SJSA1 (cell line): Measurements from ENCODE around the gene OR2Y1. TPM values are rescaled to one million over a fixed set of nuclear protein-coding genes. Genes with fewer than 3 reads are reported as not detected.
"Not testable (repeated sequence)": the region's sequence is repeated elsewhere in the genome, so short reads cannot be mapped to it uniquely, and the experiment has no call there.

Source experiments
- DNase-seq, 2 experiments: peaks; one replicate each; pipeline ENCODE4 v3.0.0-alpha.2; 2015 to 2020; ENCODE audit warnings: low spot score in 2 of 2, low read depth in 1 of 2
- H3K27ac ChIP-seq: fragments of 250-450 bp; sonication (Bioruptor Pico); 2 replicates; pipeline ENCODE4 v1.5.1; 2020; ENCODE audit warnings: mild to moderate bottlenecking, moderate library complexity
- H3K27me3 ChIP-seq: fragments of 250-450 bp; sonication (Bioruptor Pico); replicated peaks from 2 replicates; pipeline ENCODE4 v1.5.1; 2020; ENCODE audit warnings: mild to moderate bottlenecking, moderate library complexity
- H3K36me3 ChIP-seq: fragments of 250-450 bp; sonication (Bioruptor Pico); 2 replicates; pipeline ENCODE4 v1.5.1; 2020; ENCODE audit warnings: mild to moderate bottlenecking
- H3K4me1 ChIP-seq: fragments of 250-450 bp; sonication (Bioruptor Pico); replicated peaks from 2 replicates; pipeline ENCODE4 v1.6.1; 2021; ENCODE audit warnings: mild to moderate bottlenecking
- H3K4me3 ChIP-seq: fragments of 250-450 bp; sonication (Bioruptor Pico); 2 replicates; pipeline ENCODE4 v1.5.1; 2020; ENCODE audit warnings: mild to moderate bottlenecking
- H3K9me3 ChIP-seq: fragments of 250-450 bp; sonication (Bioruptor Pico); replicated peaks from 2 replicates; pipeline ENCODE4 v1.5.1; 2020; ENCODE audit warnings: mild to moderate bottlenecking
- total RNA-seq: library from RNA; depleted of rRNA; stranded (reverse); fragments of >200 nt; shearing (Covaris generic); gene quantifications from 2 replicates; pipeline ENCODE4 v1.2.3, GENCODE V29; 2014; rRNA removed

Gene OR2Y1
- not detected in 2 replicates for total RNA-seq

GRCh38 chr5:180739958-180740357 is at the start of gene OR2Y1:
Gene OR2Y1, minus strand, starts transcription at chr5:180740058. Its CDS starts 0 bp downstream, at chr5:180740058.
- H3K36me3 ChIP-seq, result no peaks in the 10 kb centered on the region
- H3K27ac ChIP-seq, result no peak within 1 kb of the TSS
- H3K4me1 ChIP-seq, result no peaks in the 10 kb centered on the region
- peaks cover 35% of the 10 kb centered on the region for H3K27me3 ChIP-seq
- DNase-seq, result no peak
- no peaks in the 10 kb centered on the region for H3K9me3 ChIP-seq
- no peak within 1 kb of the TSS for H3K4me3 ChIP-seq

- not testable (repeated sequence) for H3K9me3 ChIP-seq
- peak in 1 of 2 experiments; percentile 41 for DNase-seq
Measured at GRCh38 chr5:180788651-180789410, 49.0 kb upstream of the OR2Y1 start.

GRCh38 chr5:180787711-180788431 is 48.0 kb upstream of the OR2Y1 start:
- Histone ChIP-seq H3K4me3 (no peak overlapping the region), H3K27ac (no peak overlapping the region), H3K36me3 (peaks cover 62% of the 10 kb centered on the region), H3K9me3 (no peaks in the 10 kb centered on the region), H3K27me3 (no peaks in the 10 kb centered on the region), H3K4me1 (peaks cover 44% of the 10 kb centered on the region)
- peak in 1 of 2 experiments; percentile 38 for DNase-seq

More at GRCh38 chr5:180788651-180789410, 49.0 kb upstream of the OR2Y1 start:
- peaks cover 72% of the 10 kb centered on the region for H3K36me3 ChIP-seq
- peaks cover 37% of the 10 kb centered on the region for H3K4me1 ChIP-seq
- H3K27ac ChIP-seq, H3K4me3 ChIP-seq, H3K27me3 ChIP-seq: not testable (repeated sequence)

GRCh38 chr5:180786531-180787398 is 46.9 kb upstream of the OR2Y1 start:
- Histone ChIP-seq H3K4me3 (no peak overlapping the region), H3K27me3 (no peaks in the 10 kb centered on the region), H3K27ac (peak overlapping the region; percentile 89), H3K4me1 (peaks cover 44% of the 10 kb centered on the region), H3K36me3 (peaks cover 51% of the 10 kb centered on the region), H3K9me3 (no peaks in the 10 kb centered on the region)
- peak; percentile 12 to 53 for DNase-seq

- H3K27ac ChIP-seq, result peak overlapping the region; percentile 89
- H3K27me3 ChIP-seq, result no peaks in the 10 kb centered on the region
- peaks cover 41% of the 10 kb centered on the region for H3K36me3 ChIP-seq
- peaks cover 44% of the 10 kb centered on the region for H3K4me1 ChIP-seq
- peak; percentile 92 to 94 for DNase-seq
- H3K4me3 ChIP-seq, result no peak overlapping the region
- no peaks in the 10 kb centered on the region for H3K9me3 ChIP-seq
Measured at GRCh38 chr5:180785794-180786221, 46.0 kb upstream of the OR2Y1 start.

GRCh38 chr5:180785121-180785781 is 45.4 kb upstream of the OR2Y1 start:
- peaks cover 36% of the 10 kb centered on the region for H3K36me3 ChIP-seq
- peaks cover 44% of the 10 kb centered on the region for H3K4me1 ChIP-seq
- no peaks in the 10 kb centered on the region for H3K27me3 ChIP-seq
- DNase-seq, result peak; percentile 85
- H3K9me3 ChIP-seq, result no peaks in the 10 kb centered on the region
- H3K27ac ChIP-seq, result peak overlapping the region; percentile 89
- no peak overlapping the region for H3K4me3 ChIP-seq

- H3K27me3 ChIP-seq, result no peaks in the 10 kb centered on the region
- peaks cover 29% of the 10 kb centered on the region for H3K36me3 ChIP-seq
- DNase-seq, result peak in 1 of 2 experiments; percentile 89
- H3K4me3 ChIP-seq, result no peak overlapping the region
- H3K4me1 ChIP-seq, result peaks cover 44% of the 10 kb centered on the region
- no peaks in the 10 kb centered on the region for H3K9me3 ChIP-seq
- peak overlapping the region; percentile 89 for H3K27ac ChIP-seq
Measured at GRCh38 chr5:180784497-180785097, 44.7 kb upstream of the OR2Y1 start.

GRCh38 chr5:180783340-180784052 is 43.6 kb upstream of the OR2Y1 start:
- H3K9me3 ChIP-seq, result no peaks in the 10 kb centered on the region
- H3K27me3 ChIP-seq, result no peaks in the 10 kb centered on the region
- DNase-seq, result no peak
- peaks cover 44% of the 10 kb centered on the region for H3K4me1 ChIP-seq
- peaks cover 21% of the 10 kb centered on the region for H3K36me3 ChIP-seq
- no peak overlapping the region for H3K4me3 ChIP-seq
- H3K27ac ChIP-seq, result no peak overlapping the region

- H3K4me1 ChIP-seq, result peaks cover 44% of the 10 kb centered on the region
- H3K27ac ChIP-seq, result no peak overlapping the region
- peaks cover 15% of the 10 kb centered on the region for H3K36me3 ChIP-seq
- no peaks in the 10 kb centered on the region for H3K27me3 ChIP-seq
- no peak overlapping the region for H3K4me3 ChIP-seq
- H3K9me3 ChIP-seq, result no peaks in the 10 kb centered on the region
- no peak for DNase-seq
Measured at GRCh38 chr5:180782748-180783147, 42.9 kb upstream of the OR2Y1 start.

- H3K4me1 ChIP-seq, result peaks cover 36% of the 10 kb centered on the region
- DNase-seq, H3K4me3 ChIP-seq, H3K27me3 ChIP-seq, H3K36me3 ChIP-seq, H3K9me3 ChIP-seq, H3K27ac ChIP-seq: not testable (repeated sequence)
Measured at GRCh38 chr5:180781900-180782326, 42.1 kb upstream of the OR2Y1 start.

- no peak for DNase-seq
- Histone ChIP-seq H3K4me3 (no peak overlapping the region), H3K27me3 (peaks cover 4% of the 10 kb centered on the region; the same call in 1 of the 2 replicates), H3K27ac (no peak overlapping the region), H3K9me3 (no peaks in the 10 kb centered on the region), H3K36me3 (no peaks in the 10 kb centered on the region), H3K4me1 (peaks cover 18% of the 10 kb centered on the region)
Measured at GRCh38 chr5:180779985-180780610, 40.2 kb upstream of the OR2Y1 start.

- no peak overlapping the region for H3K27ac ChIP-seq
- H3K4me3 ChIP-seq, result no peak overlapping the region
- no peak for DNase-seq
- no peaks in the 10 kb centered on the region for H3K4me1 ChIP-seq
- peaks cover 4% of the 10 kb centered on the region; the same call in 1 of the 2 replicates for H3K27me3 ChIP-seq
- H3K9me3 ChIP-seq, result no peaks in the 10 kb centered on the region
- no peaks in the 10 kb centered on the region for H3K36me3 ChIP-seq
Measured at GRCh38 chr5:180777475-180777874, 37.6 kb upstream of the OR2Y1 start.
